Measurements from ENCODE around the gene SURF1. TPM values are rescaled to one million over a fixed set of nuclear protein-coding genes. Genes with fewer than 3 reads are reported as not detected.

Gene SURF1
- total RNA-seq, 1 experiment from 2014 or later, result 71.7 TPM

GRCh38 chr9:133333011-133333410 is 23.3 kb downstream of the SURF1 start:
- ChIA-PET CTCF (interaction anchor here (2.1 kb wide), 1 partner anchor 147 kb away, joined by 7 read pairs; no protein-coding TSS in a partner anchor), RAD21 (ENCODE audit: low non-redundant PET in 1 of 2, low total read pairs in 2 of 2, uncharacterized antibody in 2 of 2, unreplicated experiment in 2 of 2) (no interaction called here), POLR2A (no interaction called here)
- H3K27me3 ChIP-seq (ENCODE audit: insufficient read depth, low read length), result no peaks in the 10 kb centered on the region
- H3K27ac ChIP-seq (ENCODE audit: low read depth, low read length), result no peak overlapping the region
- no peaks in the 10 kb centered on the region; the same call in 1 of the 2 replicates for H4K20me1 ChIP-seq (ENCODE audit: insufficient read depth)
- H3K4me2 ChIP-seq (ENCODE audit: low read length), result no peak overlapping the region
- no peaks in the 10 kb centered on the region for H3K9me3 ChIP-seq (ENCODE audit: control insufficient read depth in 1 of 2, insufficient read depth in 1 of 2, low read depth in 1 of 2, low read length in 2 of 2)
- H3K4me3 ChIP-seq (replicated peaks in 1 of 2; ENCODE audit: low read depth in 1 of 2, low read length in 2 of 2), result no peak overlapping the region
- H2AFZ ChIP-seq (ENCODE audit: low read depth, low read length, poor library complexity, severe bottlenecking), result no peak overlapping the region
- no peaks in the 10 kb centered on the region for H3K9me2 ChIP-seq (ENCODE audit: insufficient read depth)
- intact Hi-C loops (cut with micrococcal nuclease), result no loop called here
- ATAC-seq (no peak), DNase-seq (ENCODE audit: low read depth, low spot score) (no peak)
- peaks cover 12 to 32% of the 10 kb centered on the region in 2 experiments for H3K4me1 ChIP-seq (ENCODE audit: control insufficient read depth in 1 of 2, insufficient read depth in 2 of 2, low read length in 2 of 2)
- H3K36me3 ChIP-seq (ENCODE audit: control insufficient read depth in 1 of 2, insufficient read depth in 2 of 2, low read length in 2 of 2), result peaks cover 34 to 42% of the 10 kb centered on the region in 2 experiments; a peak in 3 of 4 replicates
- no peak overlapping the region for H3K9ac ChIP-seq (ENCODE audit: low read length)
- no peak for TF ChIP-seq TCF7L2 (IDR thresholded peaks at IDR 0.05; ENCODE audit: borderline replicate concordance, extremely low read depth, insufficient read depth, insufficient read length)
- TF ChIP-seq MAX (IDR thresholded peaks at IDR 0.05), result no peak
- no peak for TF ChIP-seq ZBTB33 (IDR thresholded peaks at IDR 0.05; ENCODE audit: extremely low read depth, insufficient replicate concordance, low read length)
- no peak for TF ChIP-seq ELF1 (IDR thresholded peaks at IDR 0.05; ENCODE audit: borderline replicate concordance, low read depth)
- no peak for TF ChIP-seq ATF3 (IDR thresholded peaks at IDR 0.05)
- TF ChIP-seq EZH2 (IDR thresholded peaks at IDR 0.05), result no peak
- TF ChIP-seq ZFX (IDR thresholded peaks at IDR 0.05), result no peak
- no peak for TF ChIP-seq CBX3 (IDR thresholded peaks at IDR 0.05; ENCODE audit: low read depth)
- TF ChIP-seq SP1 (IDR thresholded peaks at IDR 0.05; ENCODE audit: low read depth), result no peak
- TF ChIP-seq FOSL1 (IDR thresholded peaks at IDR 0.05; ENCODE audit: low read depth), result no peak
- no peak for TF ChIP-seq EGR1 (IDR thresholded peaks at IDR 0.05; ENCODE audit: low read depth)
- no peak for TF ChIP-seq CTCF (IDR thresholded peaks at IDR 0.05 in 2 of 3, conservative IDR thresholded peaks at IDR 0.05 in 1 of 3; ENCODE audit: borderline replicate concordance in 1 of 3, insufficient read depth in 1 of 3, low read depth in 2 of 3, low read length in 2 of 3)
- TF ChIP-seq RAD21 (IDR thresholded peaks at IDR 0.05; ENCODE audit: low read depth), result no peak
- no peak for TF ChIP-seq SIN3A (IDR thresholded peaks at IDR 0.05; ENCODE audit: low read depth)
- TF ChIP-seq POLR2AphosphoS5 (IDR thresholded peaks at IDR 0.05; ENCODE audit: low read depth, low read length), result no peak
- TF ChIP-seq REST (IDR thresholded peaks at IDR 0.05; ENCODE audit: low read depth), result no peak
- no TSS peak for BruUV-seq (replicated peaks)
- peaks cover 44% of the 10 kb centered on the region for H3K79me2 ChIP-seq (ENCODE audit: insufficient read depth, low read length)

All from HCT116 (cell line).